K562 treated with DMSO at 1 percent for 24 hours (cell line): ENCODE results near the gene IRF2BPL. TPM values are rescaled to one million over a fixed set of nuclear protein-coding genes. Genes with fewer than 3 reads are reported as not detected.

Experiments used
- total RNA-seq: library from RNA; unstranded; fragments of 300-600 nt; gene quantifications from 2 replicates; pipeline ENCODE4 v1.2.3, GENCODE V29; 2022; ENCODE audit warnings: low read depth; ENCODE audit not compliant: insufficient read depth

IRF2BPL gene
- total RNA-seq: 52.4 and 56.8 TPM in 2 replicates

GRCh38 chr14:77028384-77029231 is at the start of gene IRF2BPL:
IRF2BPL (minus strand) TSS chr14:77028708; CDS start chr14:77027792, 916 bp downstream.

Other genes starting within 250 kb of the IRF2BPL start
- 6.9 and 7.7 TPM in 2 replicates for gene ANGEL1, start 215.8 kb downstream of the IRF2BPL start, total RNA-seq
- not detected in 2 replicates for gene LRRC74A, start 202.3 kb downstream of the IRF2BPL start, total RNA-seq
- 5.2 and 5.3 TPM in 2 replicates for gene CIPC, start 69.5 kb upstream of the IRF2BPL start, total RNA-seq
- not detected in 2 replicates for gene ZDHHC22, start 113.1 kb upstream of the IRF2BPL start, total RNA-seq
- not detected in 2 replicates for gene TMEM63C, start 153.1 kb upstream of the IRF2BPL start, total RNA-seq
- not detected in 2 replicates for gene NGB, start 242.5 kb upstream of the IRF2BPL start, total RNA-seq